Body of pancreas (tissue), 4 donors: ENCODE data around the gene VPS37D. TPM values are rescaled to one million over a fixed set of nuclear protein-coding genes. Genes with fewer than 3 reads are reported as not detected.

Source experiments
- ATAC-seq: fragments of 150-250 bp; one replicate; pipeline ENCODE4 v1.9.1; 2016
- DNase-seq, 4 donors: peaks; one replicate each; pipeline ENCODE4 v3.0.0-alpha.2; 2019
- H3K27ac ChIP-seq, 4 donors: fragments of 200-600 bp; sonication (generic); 1 replicate in 3 of 4; 2 replicates in 1 of 4; pipeline versions ENCODE4 v1.5.1 to v1.6.1; 2016 to 2019; ENCODE audit warnings: mild to moderate bottlenecking in 1 of 4, mixed read lengths in 1 of 4, moderate library complexity in 1 of 4
- H3K27me3 ChIP-seq, 2 donors: fragments of 200-600 bp; sonication (generic); one replicate each; pipeline ENCODE4 v1.6.0; 2016; ENCODE audit warnings: mild to moderate bottlenecking in 1 of 2
- H3K36me3 ChIP-seq, 2 donors: fragments of 200-600 bp; sonication (generic); replicated peaks in 1 of 2; 2 replicates each; pipeline ENCODE4 v1.5.1; 2016; ENCODE audit warnings: low read depth in 2 of 2; ENCODE audit not compliant: insufficient read depth in 1 of 2
- H3K4me1 ChIP-seq: fragments of 200-600 bp; sonication (generic); one replicate; pipeline ENCODE4 v1.6.0; 2016
- H3K4me3 ChIP-seq, 2 donors: fragments of 200-600 bp; sonication (generic); 1 replicate in 1 of 2; 2 replicates in 1 of 2; pipeline ENCODE4 v1.5.1; 2016 to 2019
- H3K9me3 ChIP-seq, 3 donors: fragments of 200-600 bp; sonication (generic); 1 replicate in 2 of 3; 2 replicates in 1 of 3; pipeline ENCODE4 v1.5.1; 2016
- CTCF ChIP-seq, 7 experiments: fragments of 450-650 bp in 4 of 7; fragments of 200-600 bp in 3 of 7; sonication (generic) in 3 of 7; IDR thresholded peaks; one replicate each; pipeline ENCODE4 v1.5.1; 2016 to 2019; ENCODE audit warnings: antibody characterized with exemption in 7 of 7
- POLR2A ChIP-seq, 3 donors: fragments of 450-650 bp; IDR thresholded peaks; one replicate each; pipeline ENCODE4 v1.6.1; 2016; ENCODE audit warnings: antibody characterized with exemption in 3 of 3, mild to moderate bottlenecking in 2 of 3
- WGBS, 2 donors: methylation state at CpG; one replicate each; pipeline ENCODE4 v1.1.5; 2017; 5-methylcytosine and 5-hydroxymethylcytosine counted together
- intact Hi-C: fragments of 100-400 bp; cut with DNase I; formaldehyde crosslinking; loops from one replicate; pipeline ENCODE4 v1.15.1; 2023
- total RNA-seq, 2 donors: library from RNA; depleted of rRNA; stranded (reverse); fragments of >200 nt; gene quantifications; one replicate each; pipeline ENCODE4 v1.1.0, GENCODE V29; 2016

The VPS37D gene
- total RNA-seq, 2 donors from 2014 or later = 1.3 to 6.0 TPM

GRCh38 chr7:73699370-73700068, 31.9 kb downstream of the VPS37D start:
- Histone ChIP-seq H3K27ac (no peak overlapping the region), H3K27me3 (no peaks in the 10 kb centered on the region), H3K4me3 (no peak overlapping the region), H3K4me1 (no peaks in the 10 kb centered on the region), H3K36me3 (peaks cover 2 to 15% of the 10 kb centered on the region in 2 donors), H3K9me3 (no peaks in the 10 kb centered on the region)
- 76 to 86% methylated on average over 8 to 15 of the region's 15 CpGs for WGBS, 2 donors
- ATAC-seq (no peak), DNase-seq (no peak)
- no peak for TF ChIP-seq POLR2A (IDR thresholded peaks at IDR 0.05)
- no peak for TF ChIP-seq CTCF (IDR thresholded peaks at IDR 0.05)
- intact Hi-C loops = no loop called here

GRCh38 chr7:73700069-73700423, 32.4 kb downstream of the VPS37D start:
- DNase-seq (no peak), ATAC-seq (no peak)
- no peak overlapping the region for H3K4me3 ChIP-seq
- H3K27me3 ChIP-seq = no peaks in the 10 kb centered on the region
- H3K36me3 ChIP-seq = peaks cover 0 to 15% of the 10 kb centered on the region in 2 donors
- WGBS, 2 donors = 84% methylated on average over 13 to 14 of the region's 14 CpGs
- no peak for TF ChIP-seq CTCF (IDR thresholded peaks at IDR 0.05)
- no peak for TF ChIP-seq POLR2A (IDR thresholded peaks at IDR 0.05)
- H3K4me1 ChIP-seq = no peaks in the 10 kb centered on the region
- intact Hi-C loops = no loop called here
- H3K27ac ChIP-seq = no peak overlapping the region
- no peaks in the 10 kb centered on the region for H3K9me3 ChIP-seq

GRCh38 chr7:73700581-73701134, 33.0 kb downstream of the VPS37D start:
- H3K36me3 ChIP-seq = peaks cover 0 to 13% of the 10 kb centered on the region in 2 donors
- intact Hi-C loops = no loop called here
- H3K27ac ChIP-seq = no peak overlapping the region
- no peaks in the 10 kb centered on the region for H3K27me3 ChIP-seq
- TF ChIP-seq CTCF (IDR thresholded peaks at IDR 0.05) = no peak
- no peak for TF ChIP-seq POLR2A (IDR thresholded peaks at IDR 0.05)
- no peak for ATAC-seq
- H3K4me3 ChIP-seq = no peak overlapping the region
- no peaks in the 10 kb centered on the region for H3K4me1 ChIP-seq
- WGBS, 2 donors = 90 to 95% methylated on average over 13 to 15 of the region's 15 CpGs
- DNase-seq = no peak
- no peaks in the 10 kb centered on the region for H3K9me3 ChIP-seq

GRCh38 chr7:73701357-73701995, 33.8 kb downstream of the VPS37D start:
- Histone ChIP-seq H3K27me3 (no peaks in the 10 kb centered on the region), H3K9me3 (no peaks in the 10 kb centered on the region), H3K27ac (peak overlapping the region in 1 of 4 donors; percentile 3), H3K36me3 (peaks cover 0 to 8% of the 10 kb centered on the region in 2 donors), H3K4me3 (no peak overlapping the region), H3K4me1 (no peaks in the 10 kb centered on the region)
- TF ChIP-seq POLR2A (IDR thresholded peaks at IDR 0.05) (no peak), CTCF (IDR thresholded peaks at IDR 0.05) (peak in 6 of 7 experiments; percentile 41 to 69 (median 46))
- DNase-seq (peak; percentile 50 to 68 (median 60)), ATAC-seq (peak; percentile 58)
- intact Hi-C loops = no loop called here
- 55 to 61% methylated on average over 12 to 13 of the region's 13 CpGs for WGBS, 2 donors
